NCI-H226 (cell line): ENCODE measurements around the gene ALDH1A2.
"Not testable (repeated sequence)": the region's sequence is repeated elsewhere in the genome, so short reads cannot be mapped to it uniquely, and the experiment has no call there.

ENCODE experiments used
- DNase-seq: peaks from one replicate; pipeline ENCODE4 v3.0.0-alpha.2; 2015

Gene ALDH1A2

GRCh38 chr15:58066042-58066867 is 744 bp upstream of the ALDH1A2 start:
- DNase-seq: peak; percentile 79

GRCh38 chr15:58064980-58065444 is 499 bp downstream of the ALDH1A2 start:
- DNase-seq: peak; percentile 37

- DNase-seq: no peak
These were observed 1.2 kb downstream of the ALDH1A2 start for GRCh38 chr15:58064082-58064979.

- DNase-seq: no peak
These were observed 1.9 kb downstream of the ALDH1A2 start for GRCh38 chr15:58063614-58064013.

- DNase-seq: no peak
These were observed 2.5 kb downstream of the ALDH1A2 start for GRCh38 chr15:58062983-58063382.

GRCh38 chr15:58062175-58062574 is 3.3 kb downstream of the ALDH1A2 start:
- DNase-seq: no peak

- DNase-seq: no peak
These were observed 4.9 kb downstream of the ALDH1A2 start for GRCh38 chr15:58060575-58060974.

- DNase-seq: no peak
These were observed 6.8 kb downstream of the ALDH1A2 start for GRCh38 chr15:58058729-58059128.

- DNase-seq: no peak
These were observed 7.4 kb downstream of the ALDH1A2 start for GRCh38 chr15:58058073-58058472.

GRCh38 chr15:58057559-58057958 is 8.0 kb downstream of the ALDH1A2 start:
- peak; percentile 41 for DNase-seq

GRCh38 chr15:58056015-58056414 is 9.5 kb downstream of the ALDH1A2 start:
- DNase-seq: no peak

- no peak for DNase-seq
These were observed 12.0 kb downstream of the ALDH1A2 start for GRCh38 chr15:58053315-58054153.

GRCh38 chr15:58052334-58052733 is 13.2 kb downstream of the ALDH1A2 start:
- DNase-seq: no peak

GRCh38 chr15:58049520-58050227 is 15.8 kb downstream of the ALDH1A2 start:
- no peak for DNase-seq

- DNase-seq: no peak
These were observed 17.2 kb downstream of the ALDH1A2 start for GRCh38 chr15:58048261-58048660.

GRCh38 chr15:58047149-58047548 is 18.4 kb downstream of the ALDH1A2 start:
- DNase-seq: no peak

GRCh38 chr15:58046467-58046866 is 19.0 kb downstream of the ALDH1A2 start:
- DNase-seq: peak; percentile 71

GRCh38 chr15:58045376-58045775 is 20.1 kb downstream of the ALDH1A2 start:
- not testable (repeated sequence) for DNase-seq

- DNase-seq: no peak
These were observed 21.0 kb downstream of the ALDH1A2 start for GRCh38 chr15:58044551-58044950.

GRCh38 chr15:58043192-58043903 is 22.2 kb downstream of the ALDH1A2 start:
- DNase-seq: peak; percentile 43

GRCh38 chr15:58042006-58042405 is 23.5 kb downstream of the ALDH1A2 start:
- no peak for DNase-seq
